Liver (tissue), 9 donors: ENCODE results near the gene COQ7. TPM values are rescaled to one million over a fixed set of nuclear protein-coding genes. Genes with fewer than 3 reads are reported as not detected.

ENCODE experiments used
- DNase-seq: peaks from one replicate; pipeline ENCODE4 v3.0.0-alpha.2; 2017; ENCODE audit warnings: low spot score
- H3K27ac ChIP-seq, 2 donors: one replicate each; pipeline ENCODE4 v1.7.0; 2013; ENCODE audit warnings: inconsistent platforms in 2 of 2, low read length in 2 of 2, control low read depth in 1 of 2, low read depth in 1 of 2, mild to moderate bottlenecking in 1 of 2
- H3K27me3 ChIP-seq, 4 donors: one replicate each; pipeline versions ENCODE4 v1.6.1 to v1.7.0; 2013; ENCODE audit warnings: low read length in 3 of 4, inconsistent platforms in 1 of 4, mild to moderate bottlenecking in 1 of 4, moderate library complexity in 1 of 4; ENCODE audit not compliant: control insufficient read depth in 4 of 4, insufficient read depth in 4 of 4
- H3K36me3 ChIP-seq, 4 donors: one replicate each; pipeline versions ENCODE4 v1.6.1 to v1.7.0; 2013; ENCODE audit warnings: low read length in 3 of 4, mild to moderate bottlenecking in 3 of 4, low read depth in 1 of 4, moderate library complexity in 1 of 4; ENCODE audit not compliant: control insufficient read depth in 4 of 4, insufficient read depth in 3 of 4
- H3K4me1 ChIP-seq, 4 donors: one replicate each; pipeline versions ENCODE4 v1.6.1 to v1.7.0; 2013; ENCODE audit warnings: low read length in 3 of 4, mild to moderate bottlenecking in 3 of 4, moderate library complexity in 1 of 4; ENCODE audit not compliant: control insufficient read depth in 4 of 4, insufficient read depth in 4 of 4
- H3K4me3 ChIP-seq, 3 donors: one replicate each; pipeline versions ENCODE4 v1.6.1 to v1.7.0; 2013; ENCODE audit warnings: low read length in 3 of 3, control low read depth in 1 of 3, low read depth in 1 of 3, mild to moderate bottlenecking in 1 of 3
- H3K9ac ChIP-seq, 2 donors: one replicate each; pipeline ENCODE4 v1.7.0; 2013; ENCODE audit warnings: low read length in 2 of 2, mild to moderate bottlenecking in 2 of 2, moderate library complexity in 2 of 2, control low read depth in 1 of 2, low read depth in 1 of 2
- H3K9me3 ChIP-seq, 4 donors: one replicate each; pipeline versions ENCODE4 v1.6.1 to v1.7.0; 2013; ENCODE audit warnings: low read length in 3 of 4; ENCODE audit not compliant: control insufficient read depth in 4 of 4
- EGR1 ChIP-seq, 2 donors: IDR thresholded peaks; 2 replicates each; pipeline ENCODE4 v1.6.1; 2016 to 2018; ENCODE audit warnings: antibody characterized with exemption in 2 of 2, low read depth in 2 of 2
- FOXA1 ChIP-seq: IDR thresholded peaks from 2 replicates; pipeline ENCODE4 v1.6.1; 2016; ENCODE audit warnings: antibody characterized with exemption
- GABPA ChIP-seq, 2 donors: IDR thresholded peaks in 1 of 2; conservative IDR thresholded peaks in 1 of 2; 2 replicates each; pipeline ENCODE4 v1.6.1; 2016; ENCODE audit warnings: antibody characterized with exemption in 2 of 2, mild to moderate bottlenecking in 1 of 2, moderate library complexity in 1 of 2
- HNF4G ChIP-seq: IDR thresholded peaks from 2 replicates; pipeline ENCODE4 v1.6.1; 2016; ENCODE audit warnings: antibody characterized with exemption
- JUND ChIP-seq, 2 donors: IDR thresholded peaks; 2 replicates each; pipeline ENCODE4 v1.6.1; 2016; ENCODE audit warnings: antibody characterized with exemption in 2 of 2
- NR2F2 ChIP-seq: IDR thresholded peaks from 2 replicates; pipeline ENCODE4 v1.6.1; 2016; ENCODE audit warnings: antibody characterized with exemption
- RAD21 ChIP-seq, 2 donors: IDR thresholded peaks; 2 replicates each; pipeline ENCODE4 v1.6.1; 2016; ENCODE audit warnings: antibody characterized with exemption in 2 of 2, mild to moderate bottlenecking in 2 of 2
- RXRA ChIP-seq, 2 donors: IDR thresholded peaks; 2 replicates each; pipeline ENCODE4 v1.6.1; 2017 to 2018; ENCODE audit warnings: antibody characterized with exemption in 2 of 2, mild to moderate bottlenecking in 1 of 2
- SP1 ChIP-seq: IDR thresholded peaks from 2 replicates; pipeline ENCODE4 v1.6.1; 2018; ENCODE audit warnings: antibody characterized with exemption, mild to moderate bottlenecking
- YY1 ChIP-seq: IDR thresholded peaks from 2 replicates; pipeline ENCODE4 v1.6.1; 2016; ENCODE audit warnings: antibody characterized with exemption, mild to moderate bottlenecking
- WGBS: extraction: QIAGEN DNeasy Blood & Tissue Kit; methylation state at CpG from one replicate; pipeline ENCODE4 v1.1.7; 2013; 5-methylcytosine and 5-hydroxymethylcytosine counted together
- polyA plus RNA-seq, 2 donors: library from polyadenylated mRNA; stranded (reverse) in 1 of 2; unstranded in 1 of 2; fragments of 200-250 nt in 1 of 2; fragments of >200 nt in 1 of 2; fragmentation: Nextera tagmentation in 1 of 2; extraction: Ambion mirVana in 1 of 2; gene quantifications; one replicate each; pipeline versions ENCODE4 v1.2.1 to v1.2.3, GENCODE V29; 2013 to 2015
- total RNA-seq, 2 donors: library from RNA; depleted of rRNA; stranded (reverse); fragments of >200 nt; gene quantifications; one replicate each; pipeline ENCODE4 v1.2.3, GENCODE V29; 2014
- TF ChIP-seq, protein P1 (sequence below): IDR thresholded peaks from 2 replicates; pipeline ENCODE4 v1.6.1; 2016; ENCODE audit warnings: antibody characterized with exemption, mild to moderate bottlenecking
- TF ChIP-seq, protein P2 (sequence below): IDR thresholded peaks from 2 replicates; pipeline ENCODE4 v1.6.1; 2016; ENCODE audit warnings: antibody characterized with exemption
- TF ChIP-seq, protein P3 (sequence below): IDR thresholded peaks from 2 replicates; pipeline ENCODE4 v1.6.1; 2016; ENCODE audit warnings: antibody characterized with exemption
- TF ChIP-seq, protein P4 (sequence below): IDR thresholded peaks from 2 replicates; pipeline ENCODE4 v1.6.1; 2016; ENCODE audit warnings: antibody characterized with exemption
- donor health status: healthy.
- donor health status: healthy.
- donor health status: healthy.
- donor health status: healthy.
- donor health status: healthy.

The COQ7 gene
- total and polyA plus RNA-seq, 4 donors: 5.3 to 10.8 (median 7.2) TPM

DNA sequence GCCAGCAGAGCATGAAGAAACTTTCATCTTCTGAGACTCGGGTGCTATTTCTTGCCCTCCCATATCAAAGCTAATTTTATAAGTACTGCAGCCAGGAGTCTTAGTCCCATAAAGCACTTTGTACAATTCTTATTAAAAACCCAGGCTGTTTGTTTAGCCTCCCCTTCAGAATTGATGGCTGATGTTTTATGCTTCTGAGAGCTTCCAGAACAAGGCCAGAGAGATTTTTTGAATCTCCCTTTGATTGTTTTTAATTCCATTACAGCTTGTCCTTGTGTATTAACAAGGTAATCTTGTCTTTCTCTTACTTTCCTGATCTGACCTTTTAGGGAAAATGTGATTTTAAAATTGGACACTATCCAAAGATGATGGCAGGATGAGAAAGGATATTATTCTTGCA, 16.3 kb downstream of the COQ7 start:
- Histone ChIP-seq H3K27me3 (no peaks in the 10 kb centered on the region), H3K4me3 (no peak overlapping the region), H3K4me1 (peaks cover 0 to 9% (median 6%) of the 10 kb centered on the region in 4 donors), H3K9me3 (no peaks in the 10 kb centered on the region), H3K27ac (no peak overlapping the region), H3K9ac (no peak overlapping the region), H3K36me3 (peaks cover 4 to 12% (median 5%) of the 10 kb centered on the region in 4 donors)
- no peak for DNase-seq
- TF ChIP-seq RAD21 (IDR thresholded peaks at IDR 0.05) (no peak), YY1 (no peak), RXRA (IDR thresholded peaks at IDR 0.05) (no peak)
- TF ChIP-seq, protein P1, sequence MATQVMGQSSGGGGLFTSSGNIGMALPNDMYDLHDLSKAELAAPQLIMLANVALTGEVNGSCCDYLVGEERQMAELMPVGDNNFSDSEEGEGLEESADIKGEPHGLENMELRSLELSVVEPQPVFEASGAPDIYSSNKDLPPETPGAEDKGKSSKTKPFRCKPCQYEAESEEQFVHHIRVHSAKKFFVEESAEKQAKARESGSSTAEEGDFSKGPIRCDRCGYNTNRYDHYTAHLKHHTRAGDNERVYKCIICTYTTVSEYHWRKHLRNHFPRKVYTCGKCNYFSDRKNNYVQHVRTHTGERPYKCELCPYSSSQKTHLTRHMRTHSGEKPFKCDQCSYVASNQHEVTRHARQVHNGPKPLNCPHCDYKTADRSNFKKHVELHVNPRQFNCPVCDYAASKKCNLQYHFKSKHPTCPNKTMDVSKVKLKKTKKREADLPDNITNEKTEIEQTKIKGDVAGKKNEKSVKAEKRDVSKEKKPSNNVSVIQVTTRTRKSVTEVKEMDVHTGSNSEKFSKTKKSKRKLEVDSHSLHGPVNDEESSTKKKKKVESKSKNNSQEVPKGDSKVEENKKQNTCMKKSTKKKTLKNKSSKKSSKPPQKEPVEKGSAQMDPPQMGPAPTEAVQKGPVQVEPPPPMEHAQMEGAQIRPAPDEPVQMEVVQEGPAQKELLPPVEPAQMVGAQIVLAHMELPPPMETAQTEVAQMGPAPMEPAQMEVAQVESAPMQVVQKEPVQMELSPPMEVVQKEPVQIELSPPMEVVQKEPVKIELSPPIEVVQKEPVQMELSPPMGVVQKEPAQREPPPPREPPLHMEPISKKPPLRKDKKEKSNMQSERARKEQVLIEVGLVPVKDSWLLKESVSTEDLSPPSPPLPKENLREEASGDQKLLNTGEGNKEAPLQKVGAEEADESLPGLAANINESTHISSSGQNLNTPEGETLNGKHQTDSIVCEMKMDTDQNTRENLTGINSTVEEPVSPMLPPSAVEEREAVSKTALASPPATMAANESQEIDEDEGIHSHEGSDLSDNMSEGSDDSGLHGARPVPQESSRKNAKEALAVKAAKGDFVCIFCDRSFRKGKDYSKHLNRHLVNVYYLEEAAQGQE: no peak
- TF ChIP-seq, protein P2, sequence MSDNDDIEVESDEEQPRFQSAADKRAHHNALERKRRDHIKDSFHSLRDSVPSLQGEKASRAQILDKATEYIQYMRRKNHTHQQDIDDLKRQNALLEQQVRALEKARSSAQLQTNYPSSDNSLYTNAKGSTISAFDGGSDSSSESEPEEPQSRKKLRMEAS: no peak
- 90% methylated on average over 1 of the region's 1 CpG for WGBS

DNA sequence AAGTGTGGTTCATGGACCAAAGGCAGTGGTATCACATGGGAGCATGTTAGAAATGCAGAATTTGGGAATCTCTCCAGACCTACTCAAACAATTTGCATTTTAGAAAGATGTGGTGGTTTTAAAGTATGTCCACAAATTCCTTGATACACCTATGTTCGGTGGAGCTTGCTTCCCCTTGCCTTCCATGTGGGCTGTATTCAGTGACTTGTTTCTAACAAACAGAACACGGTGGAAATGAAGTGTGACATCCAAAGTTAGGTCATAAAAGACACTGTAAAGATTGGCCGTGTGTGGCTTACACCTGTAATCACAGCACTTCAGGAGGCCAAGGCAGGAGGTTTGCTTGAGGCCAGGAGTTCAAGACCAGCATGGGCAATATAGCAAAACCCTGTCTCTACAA, 16.7 kb downstream of the COQ7 start:
- Histone ChIP-seq H3K27me3 (no peaks in the 10 kb centered on the region), H3K4me1 (peaks cover 0 to 9% (median 6%) of the 10 kb centered on the region in 4 donors), H3K4me3 (no peak overlapping the region), H3K27ac (no peak overlapping the region), H3K9me3 (no peaks in the 10 kb centered on the region), H3K36me3 (peaks cover 2 to 7% (median 4%) of the 10 kb centered on the region in 4 donors), H3K9ac (no peak overlapping the region)
- no peak for DNase-seq
- WGBS: 80% methylated on average over 3 of the region's 3 CpGs
- TF ChIP-seq FOXA1: no peak
- no peak for TF ChIP-seq HNF4G
- TF ChIP-seq, protein P2: no peak
- TF ChIP-seq NR2F2: no peak
- no peak for TF ChIP-seq GABPA (IDR thresholded peaks at IDR 0.05 in 1 of 2, conservative IDR thresholded peaks at IDR 0.05 in 1 of 2)

DNA sequence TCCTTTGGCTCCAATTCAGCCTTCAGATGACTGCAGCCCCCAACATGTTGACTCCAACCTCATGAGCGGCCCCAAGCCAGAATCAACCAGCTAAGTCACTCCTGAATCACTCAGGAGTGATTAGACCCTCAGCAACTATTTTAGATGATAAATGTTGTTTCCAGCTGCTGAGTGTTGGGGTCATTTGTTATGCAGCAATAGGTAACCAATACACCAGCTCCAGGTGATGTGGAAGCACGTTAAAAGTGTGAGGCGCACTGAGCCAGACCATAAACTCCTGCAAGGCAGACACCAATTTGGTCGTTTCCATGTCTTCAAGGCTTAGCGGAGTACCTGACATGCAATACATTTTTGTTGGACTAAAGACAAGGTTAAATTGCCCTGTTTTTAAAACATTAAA, 17.5 kb downstream of the COQ7 start:
- Histone ChIP-seq H3K36me3 (peaks cover 0 to 3% (median 2%) of the 10 kb centered on the region in 4 donors), H3K4me3 (no peak overlapping the region), H3K27me3 (no peaks in the 10 kb centered on the region), H3K27ac (no peak overlapping the region), H3K9me3 (no peaks in the 10 kb centered on the region), H3K4me1 (peaks cover 0 to 9% (median 6%) of the 10 kb centered on the region in 4 donors), H3K9ac (no peak overlapping the region)
- TF ChIP-seq, protein P3, sequence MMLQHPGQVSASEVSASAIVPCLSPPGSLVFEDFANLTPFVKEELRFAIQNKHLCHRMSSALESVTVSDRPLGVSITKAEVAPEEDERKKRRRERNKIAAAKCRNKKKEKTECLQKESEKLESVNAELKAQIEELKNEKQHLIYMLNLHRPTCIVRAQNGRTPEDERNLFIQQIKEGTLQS: no peak
- TF ChIP-seq SP1 (no peak), EGR1 (IDR thresholded peaks at IDR 0.05; ENCODE audit: low read depth in 2 of 2) (no peak), JUND (IDR thresholded peaks at IDR 0.05) (no peak)
- TF ChIP-seq, protein P4, sequence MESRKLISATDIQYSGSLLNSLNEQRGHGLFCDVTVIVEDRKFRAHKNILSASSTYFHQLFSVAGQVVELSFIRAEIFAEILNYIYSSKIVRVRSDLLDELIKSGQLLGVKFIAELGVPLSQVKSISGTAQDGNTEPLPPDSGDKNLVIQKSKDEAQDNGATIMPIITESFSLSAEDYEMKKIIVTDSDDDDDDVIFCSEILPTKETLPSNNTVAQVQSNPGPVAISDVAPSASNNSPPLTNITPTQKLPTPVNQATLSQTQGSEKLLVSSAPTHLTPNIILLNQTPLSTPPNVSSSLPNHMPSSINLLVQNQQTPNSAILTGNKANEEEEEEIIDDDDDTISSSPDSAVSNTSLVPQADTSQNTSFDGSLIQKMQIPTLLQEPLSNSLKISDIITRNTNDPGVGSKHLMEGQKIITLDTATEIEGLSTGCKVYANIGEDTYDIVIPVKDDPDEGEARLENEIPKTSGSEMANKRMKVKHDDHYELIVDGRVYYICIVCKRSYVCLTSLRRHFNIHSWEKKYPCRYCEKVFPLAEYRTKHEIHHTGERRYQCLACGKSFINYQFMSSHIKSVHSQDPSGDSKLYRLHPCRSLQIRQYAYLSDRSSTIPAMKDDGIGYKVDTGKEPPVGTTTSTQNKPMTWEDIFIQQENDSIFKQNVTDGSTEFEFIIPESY: no peak
- WGBS: 94% methylated on average over 5 of the region's 5 CpGs
- DNase-seq: no peak
